ENCODE data around the gene AOPEP.

Gene AOPEP

DNA sequence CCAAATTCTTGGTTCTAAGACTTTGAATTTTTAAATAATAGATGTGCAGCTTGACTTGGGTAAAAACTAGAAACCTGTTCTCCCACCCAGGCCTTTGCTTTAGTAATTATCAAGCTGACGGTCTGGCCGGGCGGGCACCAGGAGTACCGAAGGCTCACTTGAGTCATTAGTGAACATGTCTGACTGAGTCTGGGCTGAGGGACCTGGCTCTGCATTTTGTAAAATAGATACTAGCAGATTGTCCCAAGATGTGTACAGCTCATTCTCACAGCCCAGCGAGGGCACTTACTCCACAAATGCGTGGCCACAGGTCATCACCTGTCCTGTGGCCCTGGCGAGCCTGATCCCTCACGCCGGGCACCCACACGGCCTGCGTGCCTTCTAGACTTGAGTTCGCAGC, 374.8 kb downstream of the AOPEP start:
- Histone ChIP-seq H3F3A (ENCODE audit: low read depth) (no peaks in the 10 kb centered on the region), H4K20me1 (ENCODE audit: insufficient read depth, low read length, poor library complexity, severe bottlenecking) (no peaks in the 10 kb centered on the region), H3K4me2 (ENCODE audit: low read depth, low read length, poor library complexity, severe bottlenecking) (no peak overlapping the region), H2AFZ (ENCODE audit: low read length) (no peak overlapping the region), H3K9me2 (replicated peaks; ENCODE audit: low read depth, low read length) (no peaks in the 10 kb centered on the region), H3K36me3 (ENCODE audit: insufficient read depth, low read length) (0 out of 2 replicates have a peak, but pooled peaks cover 3% of the 10 kb centered on the region), H3K79me2 (ENCODE audit: insufficient read depth, low read length) (no peaks in the 10 kb centered on the region), H3K4me3 (ENCODE audit: low read length, poor library complexity, severe bottlenecking) (no peak overlapping the region), H3K9me3 (ENCODE audit: insufficient read depth, low read depth, low read length) (no peaks in the 10 kb centered on the region), H3K27me3 (ENCODE audit: insufficient read depth, low read length, poor library complexity, severe bottlenecking) (no peaks in the 10 kb centered on the region), H3K9ac (ENCODE audit: low read depth, low read length, poor library complexity, severe bottlenecking) (no peak overlapping the region), H3K4me1 (ENCODE audit: insufficient read depth, low read length, poor library complexity, severe bottlenecking) (no peaks in the 10 kb centered on the region)
- TF ChIP-seq, protein P1, sequence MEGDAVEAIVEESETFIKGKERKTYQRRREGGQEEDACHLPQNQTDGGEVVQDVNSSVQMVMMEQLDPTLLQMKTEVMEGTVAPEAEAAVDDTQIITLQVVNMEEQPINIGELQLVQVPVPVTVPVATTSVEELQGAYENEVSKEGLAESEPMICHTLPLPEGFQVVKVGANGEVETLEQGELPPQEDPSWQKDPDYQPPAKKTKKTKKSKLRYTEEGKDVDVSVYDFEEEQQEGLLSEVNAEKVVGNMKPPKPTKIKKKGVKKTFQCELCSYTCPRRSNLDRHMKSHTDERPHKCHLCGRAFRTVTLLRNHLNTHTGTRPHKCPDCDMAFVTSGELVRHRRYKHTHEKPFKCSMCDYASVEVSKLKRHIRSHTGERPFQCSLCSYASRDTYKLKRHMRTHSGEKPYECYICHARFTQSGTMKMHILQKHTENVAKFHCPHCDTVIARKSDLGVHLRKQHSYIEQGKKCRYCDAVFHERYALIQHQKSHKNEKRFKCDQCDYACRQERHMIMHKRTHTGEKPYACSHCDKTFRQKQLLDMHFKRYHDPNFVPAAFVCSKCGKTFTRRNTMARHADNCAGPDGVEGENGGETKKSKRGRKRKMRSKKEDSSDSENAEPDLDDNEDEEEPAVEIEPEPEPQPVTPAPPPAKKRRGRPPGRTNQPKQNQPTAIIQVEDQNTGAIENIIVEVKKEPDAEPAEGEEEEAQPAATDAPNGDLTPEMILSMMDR (conservative IDR thresholded peaks at IDR 0.05; ENCODE audit: low read length), result no peak
- no peak for TF ChIP-seq EZH2phosphoT487 (IDR thresholded peaks at IDR 0.05; ENCODE audit: borderline replicate concordance)

DNA sequence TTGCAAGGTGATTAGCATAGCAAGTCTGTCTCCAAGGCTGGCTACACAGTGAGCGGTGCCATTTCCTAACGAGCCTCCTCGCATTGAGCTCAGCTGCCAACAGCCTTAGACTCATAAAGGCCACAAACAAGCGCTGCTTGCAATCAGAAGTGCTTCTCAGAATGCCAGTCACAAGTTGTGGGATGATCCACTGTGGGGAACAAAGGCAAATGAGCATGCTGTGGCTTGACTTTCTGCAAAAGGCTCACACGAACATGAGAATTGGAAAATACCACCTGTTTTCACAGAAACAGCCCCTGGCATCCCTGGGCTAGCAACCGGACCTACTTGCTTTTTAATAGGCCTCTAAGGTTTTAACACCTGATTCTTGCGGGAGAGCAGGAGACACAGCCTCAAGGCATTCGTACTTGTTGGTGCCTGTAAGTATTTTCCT, 375.5 kb downstream of the AOPEP start:
- no peaks in the 10 kb centered on the region for H3K4me1 ChIP-seq (ENCODE audit: insufficient read depth, low read length, poor library complexity, severe bottlenecking)

DNA sequence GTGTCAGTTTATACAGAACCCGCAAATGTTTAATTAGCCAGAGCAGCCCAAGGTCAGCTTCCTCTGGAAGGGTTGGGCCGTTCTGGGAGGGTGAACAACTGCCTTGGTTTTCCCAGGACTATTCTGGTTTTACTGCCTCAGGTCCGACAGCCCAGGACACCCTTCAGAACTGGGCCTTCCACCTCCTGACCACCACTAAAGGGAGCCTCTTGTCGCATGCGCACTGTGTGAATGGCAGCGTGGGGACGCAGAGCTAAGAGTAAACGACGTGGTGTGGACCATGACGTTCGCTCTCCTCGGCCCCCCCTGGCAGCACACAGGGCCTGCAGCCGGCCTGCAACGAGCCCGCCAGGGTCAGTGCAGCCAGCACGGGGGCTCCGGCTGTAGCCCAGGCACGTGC, 376.1 kb downstream of the AOPEP start:
- TF ChIP-seq, protein P1 (conservative IDR thresholded peaks at IDR 0.05; ENCODE audit: low read length), result no peak
- no peak for TF ChIP-seq EZH2phosphoT487 (IDR thresholded peaks at IDR 0.05; ENCODE audit: borderline replicate concordance)

More for the DNA sequence above, 375.5 kb downstream of the AOPEP start:
- TF ChIP-seq, protein P1 (conservative IDR thresholded peaks at IDR 0.05; ENCODE audit: low read length), result no peak
- TF ChIP-seq EZH2phosphoT487 (IDR thresholded peaks at IDR 0.05; ENCODE audit: borderline replicate concordance), result no peak
- Histone ChIP-seq H3K36me3 (ENCODE audit: insufficient read depth, low read length) (0 out of 2 replicates have a peak, but pooled peaks cover 3% of the 10 kb centered on the region), H3K27me3 (ENCODE audit: insufficient read depth, low read length, poor library complexity, severe bottlenecking) (no peaks in the 10 kb centered on the region), H3K9me2 (replicated peaks; ENCODE audit: low read depth, low read length) (no peaks in the 10 kb centered on the region), H4K20me1 (ENCODE audit: insufficient read depth, low read length, poor library complexity, severe bottlenecking) (no peaks in the 10 kb centered on the region), H3F3A (ENCODE audit: low read depth) (no peaks in the 10 kb centered on the region), H3K4me3 (ENCODE audit: low read length, poor library complexity, severe bottlenecking) (no peak overlapping the region), H3K9me3 (ENCODE audit: insufficient read depth, low read depth, low read length) (no peaks in the 10 kb centered on the region), H3K9ac (ENCODE audit: low read depth, low read length, poor library complexity, severe bottlenecking) (no peak overlapping the region), H3K4me2 (ENCODE audit: low read depth, low read length, poor library complexity, severe bottlenecking) (no peak overlapping the region), H2AFZ (ENCODE audit: low read length) (no peak overlapping the region), H3K79me2 (ENCODE audit: insufficient read depth, low read length) (no peaks in the 10 kb centered on the region)

More for the DNA sequence above, 376.1 kb downstream of the AOPEP start:
- no peaks in the 10 kb centered on the region for H3F3A ChIP-seq (ENCODE audit: low read depth)
- no peaks in the 10 kb centered on the region for H3K9me2 ChIP-seq (replicated peaks; ENCODE audit: low read depth, low read length)
- no peaks in the 10 kb centered on the region for H3K79me2 ChIP-seq (ENCODE audit: insufficient read depth, low read length)
- H3K4me2 ChIP-seq (ENCODE audit: low read depth, low read length, poor library complexity, severe bottlenecking), result no peak overlapping the region
- H3K4me1 ChIP-seq (ENCODE audit: insufficient read depth, low read length, poor library complexity, severe bottlenecking), result no peaks in the 10 kb centered on the region
- H3K9ac ChIP-seq (ENCODE audit: low read depth, low read length, poor library complexity, severe bottlenecking), result no peak overlapping the region
- 0 out of 2 replicates have a peak, but pooled peaks cover 3% of the 10 kb centered on the region for H3K36me3 ChIP-seq (ENCODE audit: insufficient read depth, low read length)
- H3K27me3 ChIP-seq (ENCODE audit: insufficient read depth, low read length, poor library complexity, severe bottlenecking), result no peaks in the 10 kb centered on the region
- no peaks in the 10 kb centered on the region for H4K20me1 ChIP-seq (ENCODE audit: insufficient read depth, low read length, poor library complexity, severe bottlenecking)
- H3K4me3 ChIP-seq (ENCODE audit: low read length, poor library complexity, severe bottlenecking), result no peak overlapping the region
- H3K9me3 ChIP-seq (ENCODE audit: insufficient read depth, low read depth, low read length), result no peaks in the 10 kb centered on the region
- H2AFZ ChIP-seq (ENCODE audit: low read length), result no peak overlapping the region
